CD4-positive, alpha-beta T cell treated with Interleukin-1 beta for 1 hour (primary cell): ENCODE results near the gene GRHL3.

ENCODE experiments used
- DNase-seq, 2 donors: peaks; one replicate each; pipeline ENCODE4 v3.0.0-alpha.2; 2020 to 2022

GRHL3 gene

GRCh38 chr1:24374891-24375786 lies 56.0 kb downstream of the GRHL3 start:
- DNase-seq = no peak

GRCh38 chr1:24379733-24380315 lies 60.7 kb downstream of the GRHL3 start:
- DNase-seq = no peak

- DNase-seq = no peak
These were observed 61.4 kb downstream of the GRHL3 start for GRCh38 chr1:24380508-24380907.

GRCh38 chr1:24381256-24381655 lies 62.1 kb downstream of the GRHL3 start:
- no peak for DNase-seq

- no peak for DNase-seq
These were observed 63.0 kb downstream of the GRHL3 start for GRCh38 chr1:24382165-24382577.

GRCh38 chr1:24383381-24383940 lies 64.3 kb downstream of the GRHL3 start:
- no peak for DNase-seq

- DNase-seq = peak; percentile 22 to 61
These were observed 65.3 kb downstream of the GRHL3 start for GRCh38 chr1:24384251-24385090.

- DNase-seq = peak in 1 of 2 donors; percentile 14
These were observed 66.2 kb downstream of the GRHL3 start for GRCh38 chr1:24385160-24385940.

GRCh38 chr1:24386241-24386640 lies 67.1 kb downstream of the GRHL3 start:
- DNase-seq = no peak

- no peak for DNase-seq
These were observed 67.8 kb downstream of the GRHL3 start for GRCh38 chr1:24386931-24387330.

- DNase-seq = no peak
These were observed 68.5 kb downstream of the GRHL3 start for GRCh38 chr1:24387636-24388175.

GRCh38 chr1:24388331-24388885 lies 69.3 kb downstream of the GRHL3 start:
- DNase-seq = no peak

- DNase-seq = no peak
These were observed 70.1 kb downstream of the GRHL3 start for GRCh38 chr1:24389231-24389678.

- DNase-seq = peak; percentile 81 to 82
These were observed 72.0 kb downstream of the GRHL3 start for GRCh38 chr1:24390924-24391782.

- peak; percentile 63 to 72 for DNase-seq
These were observed 72.9 kb downstream of the GRHL3 start for GRCh38 chr1:24391882-24392603.

- no peak for DNase-seq
These were observed 73.4 kb downstream of the GRHL3 start for GRCh38 chr1:24392604-24392946.

GRCh38 chr1:24392982-24393650 lies 74.0 kb downstream of the GRHL3 start:
- DNase-seq = no peak

- no peak for DNase-seq
These were observed 74.7 kb downstream of the GRHL3 start for GRCh38 chr1:24393892-24394291.

GRCh38 chr1:24400065-24400464 lies 80.9 kb downstream of the GRHL3 start:
- DNase-seq = no peak
